Ishikawa (cell line): ENCODE data around the gene CACNA1H.
"Not testable (repeated sequence)": the region's sequence is repeated elsewhere in the genome, so short reads cannot be mapped to it uniquely, and the experiment has no call there.

ENCODE experiments used
- CEBPB ChIP-seq: IDR thresholded peaks from 2 replicates; pipeline ENCODE4 v1.6.1; 2012
- CREB1 ChIP-seq: IDR thresholded peaks from 2 replicates; pipeline ENCODE4 v1.6.1; 2012; ENCODE audit warnings: low read depth
- EGR1 ChIP-seq: IDR thresholded peaks from 2 replicates; pipeline ENCODE4 v1.6.1; 2012
- EP300 ChIP-seq: IDR thresholded peaks from 2 replicates; pipeline ENCODE4 v1.6.1; 2012; ENCODE audit warnings: borderline replicate concordance
- FOXM1 ChIP-seq: IDR thresholded peaks from 2 replicates; pipeline ENCODE4 v1.6.1; 2012; ENCODE audit warnings: low read depth, borderline replicate concordance
- NFIC ChIP-seq: IDR thresholded peaks from 2 replicates; pipeline ENCODE4 v1.6.1; 2012
- RAD21 ChIP-seq: IDR thresholded peaks from 2 replicates; pipeline ENCODE4 v1.6.1; 2012; ENCODE audit warnings: low read depth
- TAF1 ChIP-seq: IDR thresholded peaks from 2 replicates; pipeline ENCODE4 v1.6.1; 2012; ENCODE audit warnings: low read depth, mild to moderate bottlenecking
- TCF12 ChIP-seq: IDR thresholded peaks from 2 replicates; pipeline ENCODE4 v1.6.1; 2012; ENCODE audit warnings: low read depth
- TEAD4 ChIP-seq: IDR thresholded peaks from 2 replicates; pipeline ENCODE4 v1.6.1; 2012
- YY1 ChIP-seq: IDR thresholded peaks from 2 replicates; pipeline ENCODE4 v1.6.1; 2012; ENCODE audit warnings: low read depth
- ZBTB7A ChIP-seq: IDR thresholded peaks from 2 replicates; pipeline ENCODE4 v1.6.1; 2012; ENCODE audit warnings: low read depth
- TF ChIP-seq, protein P1 (sequence below): IDR thresholded peaks from 2 replicates; pipeline ENCODE4 v1.6.1; 2012
- TF ChIP-seq, protein P2 (sequence below): IDR thresholded peaks from 2 replicates; pipeline ENCODE4 v1.6.1; 2012; ENCODE audit warnings: low read depth, mild to moderate bottlenecking
- TF ChIP-seq, protein P3 (sequence below): IDR thresholded peaks from 2 replicates; pipeline ENCODE4 v1.6.1; 2012

The CACNA1H gene

DNA sequence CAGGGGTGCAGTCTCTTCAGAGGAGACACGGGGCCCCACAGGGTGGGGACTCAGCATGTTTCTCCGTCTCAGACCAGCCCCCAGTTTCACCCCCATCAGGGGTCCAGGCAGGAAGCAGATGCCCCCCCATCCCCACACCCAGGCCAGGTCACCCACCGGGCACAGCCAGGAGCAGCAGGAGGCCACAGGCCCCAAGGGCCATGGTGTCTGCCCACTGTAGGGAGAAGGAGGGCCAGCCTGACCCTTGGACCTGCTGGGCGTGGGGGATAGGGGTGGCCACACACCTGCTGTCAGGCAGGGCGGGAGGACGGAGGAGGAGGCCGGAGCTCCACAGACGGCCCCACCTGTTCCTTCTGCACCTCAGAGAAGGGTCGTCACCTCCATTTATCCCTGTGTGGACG lies 72.1 kb downstream of the CACNA1H start, which contains the start of gene TPSG1:
Gene TPSG1 (minus strand): TSS at position 218 of the 401 bp plus-strand sequence. CDS start 16 bp downstream, at position 202.
- TF ChIP-seq, protein P1, sequence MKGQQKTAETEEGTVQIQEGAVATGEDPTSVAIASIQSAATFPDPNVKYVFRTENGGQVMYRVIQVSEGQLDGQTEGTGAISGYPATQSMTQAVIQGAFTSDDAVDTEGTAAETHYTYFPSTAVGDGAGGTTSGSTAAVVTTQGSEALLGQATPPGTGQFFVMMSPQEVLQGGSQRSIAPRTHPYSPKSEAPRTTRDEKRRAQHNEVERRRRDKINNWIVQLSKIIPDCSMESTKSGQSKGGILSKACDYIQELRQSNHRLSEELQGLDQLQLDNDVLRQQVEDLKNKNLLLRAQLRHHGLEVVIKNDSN: no peak
- TF ChIP-seq TAF1 (no peak), EGR1 (no peak), CEBPB (no peak), ZBTB7A (no peak), FOXM1 (no peak), TCF12 (no peak), EP300 (no peak), YY1 (no peak), CREB1 (no peak)
- TF ChIP-seq, protein P2, sequence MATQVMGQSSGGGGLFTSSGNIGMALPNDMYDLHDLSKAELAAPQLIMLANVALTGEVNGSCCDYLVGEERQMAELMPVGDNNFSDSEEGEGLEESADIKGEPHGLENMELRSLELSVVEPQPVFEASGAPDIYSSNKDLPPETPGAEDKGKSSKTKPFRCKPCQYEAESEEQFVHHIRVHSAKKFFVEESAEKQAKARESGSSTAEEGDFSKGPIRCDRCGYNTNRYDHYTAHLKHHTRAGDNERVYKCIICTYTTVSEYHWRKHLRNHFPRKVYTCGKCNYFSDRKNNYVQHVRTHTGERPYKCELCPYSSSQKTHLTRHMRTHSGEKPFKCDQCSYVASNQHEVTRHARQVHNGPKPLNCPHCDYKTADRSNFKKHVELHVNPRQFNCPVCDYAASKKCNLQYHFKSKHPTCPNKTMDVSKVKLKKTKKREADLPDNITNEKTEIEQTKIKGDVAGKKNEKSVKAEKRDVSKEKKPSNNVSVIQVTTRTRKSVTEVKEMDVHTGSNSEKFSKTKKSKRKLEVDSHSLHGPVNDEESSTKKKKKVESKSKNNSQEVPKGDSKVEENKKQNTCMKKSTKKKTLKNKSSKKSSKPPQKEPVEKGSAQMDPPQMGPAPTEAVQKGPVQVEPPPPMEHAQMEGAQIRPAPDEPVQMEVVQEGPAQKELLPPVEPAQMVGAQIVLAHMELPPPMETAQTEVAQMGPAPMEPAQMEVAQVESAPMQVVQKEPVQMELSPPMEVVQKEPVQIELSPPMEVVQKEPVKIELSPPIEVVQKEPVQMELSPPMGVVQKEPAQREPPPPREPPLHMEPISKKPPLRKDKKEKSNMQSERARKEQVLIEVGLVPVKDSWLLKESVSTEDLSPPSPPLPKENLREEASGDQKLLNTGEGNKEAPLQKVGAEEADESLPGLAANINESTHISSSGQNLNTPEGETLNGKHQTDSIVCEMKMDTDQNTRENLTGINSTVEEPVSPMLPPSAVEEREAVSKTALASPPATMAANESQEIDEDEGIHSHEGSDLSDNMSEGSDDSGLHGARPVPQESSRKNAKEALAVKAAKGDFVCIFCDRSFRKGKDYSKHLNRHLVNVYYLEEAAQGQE: no peak
- TF ChIP-seq, protein P3, sequence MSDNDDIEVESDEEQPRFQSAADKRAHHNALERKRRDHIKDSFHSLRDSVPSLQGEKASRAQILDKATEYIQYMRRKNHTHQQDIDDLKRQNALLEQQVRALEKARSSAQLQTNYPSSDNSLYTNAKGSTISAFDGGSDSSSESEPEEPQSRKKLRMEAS: no peak

DNA sequence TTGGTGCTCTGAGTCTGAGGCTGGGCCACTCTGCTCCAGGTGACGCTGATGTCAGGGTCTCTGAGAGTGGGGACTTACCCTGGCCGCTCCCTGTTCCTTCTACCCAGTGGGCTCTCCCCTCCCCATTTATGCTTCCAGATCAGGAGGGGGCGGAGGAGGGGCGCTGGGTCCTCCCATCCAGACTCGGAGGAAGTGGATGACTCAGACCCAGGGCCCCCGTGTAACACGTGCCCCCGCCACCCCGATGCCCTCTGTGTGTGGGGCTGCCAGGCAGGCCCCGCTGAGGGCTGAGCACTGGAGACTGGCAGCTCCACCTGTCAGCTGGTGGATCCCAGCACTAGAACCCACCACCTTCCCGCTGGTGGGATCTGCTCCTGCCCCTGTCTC lies 77.2 kb downstream of the CACNA1H start, which contains the start of gene TPSB2:
Gene TPSB2 (minus strand): TSS at position 101 of the 387 bp plus-strand sequence. CDS start 233 bp downstream, outside the sequence.
- TF ChIP-seq EP300, RAD21: not testable (repeated sequence)
- TF ChIP-seq, protein P3: not testable (repeated sequence)

DNA sequence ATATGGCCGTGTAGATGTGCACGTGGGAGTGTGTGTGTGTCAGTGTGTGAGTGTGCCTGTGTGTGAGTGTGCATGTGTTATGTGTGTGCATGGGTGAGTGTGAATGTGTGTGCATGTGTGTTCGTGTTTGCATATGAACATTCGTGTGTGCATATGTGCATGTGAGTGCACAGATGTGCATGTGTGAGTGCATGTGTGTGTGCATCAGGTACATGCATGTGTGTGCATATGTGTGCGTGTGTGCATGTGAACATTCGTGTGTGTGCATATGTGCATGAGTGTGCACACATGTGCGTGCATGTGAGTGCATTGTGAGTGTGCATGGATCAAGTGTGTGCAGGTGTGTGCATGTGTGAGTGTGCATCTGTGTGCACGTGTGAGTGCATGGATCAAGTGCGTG lies 85.1 kb downstream of the CACNA1H start:
- TF ChIP-seq TAF1 (no peak), CREB1 (no peak), FOXM1 (no peak), EGR1 (no peak), EP300 (no peak)

DNA sequence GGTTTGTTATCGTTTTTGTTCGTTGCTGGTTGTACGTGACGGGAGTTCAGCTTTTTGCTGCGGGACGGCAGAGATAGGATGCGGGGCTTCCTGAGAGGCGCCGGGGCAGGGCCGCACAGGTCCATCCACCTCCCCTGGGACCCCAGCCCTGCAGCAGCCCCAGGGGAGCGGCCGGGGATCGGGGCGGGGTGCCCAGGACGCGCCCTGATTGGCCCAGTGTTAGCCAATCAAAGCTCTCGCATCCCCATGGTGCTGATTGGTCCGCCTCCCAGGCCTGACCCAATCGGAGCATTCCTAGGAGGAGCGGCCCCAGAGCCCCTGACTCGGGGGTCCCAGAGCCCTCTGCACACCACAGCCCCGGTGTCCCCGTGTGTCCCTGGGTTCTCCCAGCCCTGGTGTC lies 86.0 kb downstream of the CACNA1H start:
- TF ChIP-seq ZBTB7A: 0 out of 2 replicates have a peak, but pooled peaks have one; percentile 39

DNA sequence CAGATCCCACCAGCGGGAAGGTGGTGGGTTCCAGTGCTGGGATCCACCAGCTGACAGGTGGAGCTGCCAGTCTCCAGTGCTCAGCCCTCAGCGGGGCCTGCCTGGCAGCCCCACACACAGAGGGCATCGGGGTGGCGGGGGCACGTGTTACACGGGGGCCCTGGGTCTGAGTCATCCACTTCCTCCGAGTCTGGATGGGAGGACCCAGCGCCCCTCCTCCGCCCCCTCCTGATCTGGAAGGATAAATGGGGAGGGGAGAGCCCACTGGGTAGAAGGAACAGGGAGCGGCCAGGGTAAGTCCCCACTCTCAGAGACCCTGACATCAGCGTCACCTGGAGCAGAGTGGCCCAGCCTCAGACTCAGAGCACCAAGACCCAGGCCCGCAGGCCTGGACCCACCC lies 87.5 kb downstream of the CACNA1H start, which contains the start of gene TPSAB1:
Gene TPSAB1 (plus strand): TSS at position 270 of the 400 bp plus-strand sequence. CDS start 234 bp downstream, outside the sequence.
- TF ChIP-seq, protein P2: not testable (repeated sequence)
- TF ChIP-seq TAF1, TCF12: not testable (repeated sequence)

DNA sequence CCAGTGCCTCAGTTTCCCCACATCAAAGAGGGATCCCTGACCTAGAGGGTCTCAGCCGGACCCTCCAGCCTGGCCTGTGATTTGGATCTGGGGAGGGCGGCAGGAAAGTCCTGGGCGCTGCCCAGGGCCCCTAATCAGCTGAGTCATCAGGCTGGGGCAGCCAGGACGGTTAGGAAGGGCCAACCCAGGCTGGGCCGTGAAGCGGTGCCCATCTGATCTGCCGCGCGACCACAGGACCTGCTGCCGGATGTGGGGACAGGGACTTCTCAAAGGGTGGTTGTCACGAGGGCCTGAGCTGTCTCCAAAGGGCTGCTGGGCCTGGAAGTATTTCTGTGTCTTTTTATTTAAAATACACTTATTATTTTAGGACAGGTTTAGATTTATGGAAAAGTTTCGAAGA lies 92.0 kb downstream of the CACNA1H start:
- TF ChIP-seq EGR1: no peak
- no peak for TF ChIP-seq NFIC
- TF ChIP-seq TAF1: no peak
- no peak for TF ChIP-seq RAD21
- TF ChIP-seq, protein P2: no peak
- TF ChIP-seq, protein P1: no peak
- TF ChIP-seq EP300: no peak
- TF ChIP-seq, protein P3: no peak
- no peak for TF ChIP-seq CREB1
- no peak for TF ChIP-seq FOXM1
- no peak for TF ChIP-seq ZBTB7A
- no peak for TF ChIP-seq YY1
- TF ChIP-seq CEBPB: no peak
- no peak for TF ChIP-seq TEAD4
- no peak for TF ChIP-seq TCF12
